CD1c-positive myeloid dendritic cell (primary cell): ENCODE measurements around the gene ZNF155.

ENCODE experiments used
- DNase-seq: peaks from one replicate; pipeline ENCODE4 v3.0.0-alpha.2; 2016; ENCODE audit errors: extremely low spot score

ZNF155 gene

DNA sequence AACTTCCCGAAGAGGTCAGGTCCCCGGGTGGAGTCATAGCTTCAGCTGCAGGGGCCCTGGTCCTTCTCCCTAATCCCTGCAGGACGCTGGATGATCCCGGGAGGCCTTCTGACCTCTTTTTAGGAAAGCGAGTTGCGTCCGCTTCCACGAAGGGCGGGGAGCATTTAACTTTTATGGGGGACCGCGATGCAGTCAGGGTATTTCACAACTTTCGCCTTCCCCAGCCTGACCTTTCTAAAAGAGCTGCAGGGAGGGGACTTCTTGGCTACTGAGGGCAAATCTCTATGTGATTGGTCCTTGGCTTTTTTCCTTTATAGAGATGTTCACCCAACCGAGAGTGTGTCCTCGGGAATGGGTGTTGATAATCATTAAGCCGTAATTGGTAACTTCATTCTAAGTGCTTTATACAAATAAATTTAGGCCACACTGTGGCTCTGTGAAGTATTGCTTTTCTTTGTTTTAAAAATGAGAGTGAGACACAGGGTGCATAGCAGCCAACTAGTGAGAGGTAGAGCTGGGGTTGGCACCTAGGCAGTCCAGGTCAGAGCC, 19.5 kb downstream of the ZNF155 start:
- DNase-seq = no peak

DNA sequence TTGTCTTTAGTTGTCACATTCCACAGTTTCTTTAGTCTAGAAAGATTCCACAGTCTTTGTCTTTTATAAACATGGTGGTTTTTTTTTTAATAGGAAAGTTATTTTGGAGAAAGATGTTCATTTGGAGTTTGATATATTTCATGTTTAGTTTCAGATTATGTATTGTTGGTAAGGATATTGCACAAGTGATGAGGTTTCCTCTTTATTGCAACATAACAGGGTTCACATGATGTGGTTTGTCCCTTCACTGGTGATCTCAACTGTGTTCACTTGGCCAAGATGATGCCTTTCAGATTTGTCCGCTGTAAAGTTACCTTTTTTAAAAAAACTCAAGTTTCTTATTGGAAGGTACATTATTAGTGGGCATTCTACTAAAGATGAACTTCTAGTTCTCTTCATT, 22.0 kb downstream of the ZNF155 start:
- DNase-seq = peak; percentile 56

GRCh38 chr19:44007473-44007872, 23.5 kb downstream of the ZNF155 start:
- DNase-seq = no peak

DNA sequence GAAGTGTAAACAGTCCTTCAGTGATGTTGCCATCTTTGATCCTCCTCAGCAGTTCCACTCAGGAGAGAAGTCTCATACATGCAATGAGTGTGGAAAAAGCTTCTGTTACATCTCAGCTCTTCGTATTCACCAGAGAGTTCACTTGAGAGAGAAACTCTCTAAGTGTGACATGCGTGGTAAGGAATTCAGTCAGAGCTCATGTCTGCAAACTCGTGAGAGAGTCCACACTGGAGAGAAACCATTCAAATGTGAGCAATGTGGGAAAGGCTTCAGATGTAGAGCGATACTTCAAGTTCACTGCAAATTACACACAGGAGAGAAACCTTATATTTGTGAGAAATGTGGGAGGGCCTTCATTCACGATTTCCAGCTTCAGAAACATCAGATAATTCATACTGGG, 26.5 kb downstream of the ZNF155 start:
- no peak for DNase-seq

DNA sequence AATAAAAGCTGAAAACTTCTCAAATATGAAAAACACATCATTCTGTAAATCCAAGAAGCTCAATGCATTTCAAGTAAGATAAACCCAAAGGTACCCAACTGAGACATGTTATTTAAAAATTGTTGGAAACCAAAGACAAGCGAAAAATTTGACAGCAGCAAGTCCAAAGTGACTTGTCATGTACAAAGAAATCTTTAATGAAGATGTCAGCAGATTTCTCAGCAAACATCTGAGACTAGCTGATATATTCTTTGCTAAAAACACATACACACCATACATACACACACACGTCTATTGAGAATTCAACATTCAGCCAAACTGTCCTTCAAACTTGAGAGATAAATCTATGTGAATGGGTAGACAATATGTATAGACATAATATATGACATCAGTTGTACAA, 35.5 kb downstream of the ZNF155 start:
- DNase-seq = no peak

GRCh38 chr19:44021221-44021620, 37.2 kb downstream of the ZNF155 start:
- DNase-seq = no peak

GRCh38 chr19:44024900-44025216, 40.9 kb downstream of the ZNF155 start:
- no peak for DNase-seq

- peak; percentile 92 for DNase-seq
Measured at GRCh38 chr19:44025217-44025936, 41.4 kb downstream of the ZNF155 start, which contains the start of gene ZNF222. Gene ZNF222 (plus strand): TSS chr19:44025379. CDS start chr19:44025437, 58 bp downstream.

GRCh38 chr19:44026622-44027021, 42.6 kb downstream of the ZNF155 start:
- no peak for DNase-seq

- no peak for DNase-seq
Measured at GRCh38 chr19:44032001-44032610, 48.1 kb downstream of the ZNF155 start.

DNA sequence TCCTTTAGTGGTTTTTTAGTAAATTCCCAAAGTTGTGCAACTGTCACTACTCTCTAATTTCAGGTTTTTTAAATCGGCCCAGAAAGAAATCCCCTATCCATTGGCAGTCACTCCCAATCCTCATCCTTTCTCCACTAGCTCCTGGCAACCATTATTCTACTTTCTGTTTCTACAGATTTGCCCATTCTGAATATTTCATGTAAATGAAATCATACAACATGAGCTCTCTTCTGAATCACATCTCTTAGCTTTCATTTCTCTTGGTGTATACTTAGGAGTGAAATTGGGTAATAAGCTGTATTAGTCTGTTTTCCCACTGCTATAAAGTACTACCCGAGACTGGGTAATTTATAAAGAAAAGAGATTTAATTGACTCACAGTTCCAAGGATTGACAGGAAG, 58.2 kb downstream of the ZNF155 start:
- DNase-seq = no peak
